ENCODE data around the gene SHOC2. TPM values are rescaled to one million over a fixed set of nuclear protein-coding genes. Genes with fewer than 3 reads are reported as not detected.

SHOC2 gene
- total RNA-seq, 1 experiment from 2014 or later: 23.7 TPM

DNA sequence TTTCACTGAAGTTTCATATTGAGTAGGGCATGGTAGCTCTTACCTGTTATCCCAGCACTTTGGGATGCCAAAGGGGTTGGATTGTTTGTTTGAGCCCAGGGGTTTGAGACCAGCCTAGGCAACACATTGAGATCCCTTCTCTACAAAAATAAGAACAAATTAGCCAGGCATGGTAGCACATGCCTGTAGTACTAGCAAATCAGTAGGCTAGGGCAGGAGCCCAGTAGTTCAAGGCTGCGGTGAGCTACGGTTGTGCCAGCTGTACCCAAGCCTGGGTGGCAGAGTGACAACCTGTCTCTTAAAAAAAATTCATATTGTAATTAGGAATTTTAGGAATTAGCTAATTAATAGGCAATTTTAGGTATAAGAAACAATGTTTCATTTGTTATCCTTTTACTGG, 18.4 kb upstream of the SHOC2 start:
- H3K79me1 ChIP-seq (ENCODE audit: insufficient read depth, low read depth, low read length, poor library complexity, severe bottlenecking): no peaks in the 10 kb centered on the region
- H2BK12ac ChIP-seq (ENCODE audit: insufficient read length, low read depth, low read length): no peak overlapping the region
- no peak overlapping the region for H2AFZ ChIP-seq (ENCODE audit: low read length)
- H3T11ph ChIP-seq (ENCODE audit: low read length): no peak overlapping the region
- H4K91ac ChIP-seq (ENCODE audit: insufficient read length, low read depth, low read length): no peak overlapping the region
- no peaks in the 10 kb centered on the region for H3K23me2 ChIP-seq (ENCODE audit: insufficient read length, low read depth, low read length, poor library complexity, severe bottlenecking)
- H3K79me2 ChIP-seq (ENCODE audit: insufficient read depth, low read length): no peaks in the 10 kb centered on the region
- H3K9me3 ChIP-seq (ENCODE audit: control insufficient read depth, low read depth, low read length): no peaks in the 10 kb centered on the region
- no peak overlapping the region for H3K4me2 ChIP-seq (ENCODE audit: insufficient read depth, insufficient read length, low read length)
- no peak overlapping the region for H3K9ac ChIP-seq (ENCODE audit: extremely low read depth, insufficient read length, low read length)
- no peak overlapping the region for H2AK5ac ChIP-seq (ENCODE audit: insufficient read length, low read length)
- H4K8ac ChIP-seq (replicated peaks; ENCODE audit: insufficient read length, low read depth, low read length): no peak overlapping the region
- no peak overlapping the region for H3K14ac ChIP-seq (ENCODE audit: insufficient read depth, low read length)
- H2BK5ac ChIP-seq (ENCODE audit: insufficient read length, low read length): no peak overlapping the region
- TF ChIP-seq, protein P1, sequence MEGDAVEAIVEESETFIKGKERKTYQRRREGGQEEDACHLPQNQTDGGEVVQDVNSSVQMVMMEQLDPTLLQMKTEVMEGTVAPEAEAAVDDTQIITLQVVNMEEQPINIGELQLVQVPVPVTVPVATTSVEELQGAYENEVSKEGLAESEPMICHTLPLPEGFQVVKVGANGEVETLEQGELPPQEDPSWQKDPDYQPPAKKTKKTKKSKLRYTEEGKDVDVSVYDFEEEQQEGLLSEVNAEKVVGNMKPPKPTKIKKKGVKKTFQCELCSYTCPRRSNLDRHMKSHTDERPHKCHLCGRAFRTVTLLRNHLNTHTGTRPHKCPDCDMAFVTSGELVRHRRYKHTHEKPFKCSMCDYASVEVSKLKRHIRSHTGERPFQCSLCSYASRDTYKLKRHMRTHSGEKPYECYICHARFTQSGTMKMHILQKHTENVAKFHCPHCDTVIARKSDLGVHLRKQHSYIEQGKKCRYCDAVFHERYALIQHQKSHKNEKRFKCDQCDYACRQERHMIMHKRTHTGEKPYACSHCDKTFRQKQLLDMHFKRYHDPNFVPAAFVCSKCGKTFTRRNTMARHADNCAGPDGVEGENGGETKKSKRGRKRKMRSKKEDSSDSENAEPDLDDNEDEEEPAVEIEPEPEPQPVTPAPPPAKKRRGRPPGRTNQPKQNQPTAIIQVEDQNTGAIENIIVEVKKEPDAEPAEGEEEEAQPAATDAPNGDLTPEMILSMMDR (conservative IDR thresholded peaks at IDR 0.05): no peak
- no peak overlapping the region for H3K23ac ChIP-seq (ENCODE audit: insufficient read length, low read depth, low read length)
- H2BK15ac ChIP-seq (ENCODE audit: low read depth, low read length): no peak overlapping the region
- Mint-ChIP-seq H3K4me1 (peaks cover 0 to 3% of the 10 kb centered on the region in 2 experiments; a peak in 2 of 4 replicates), H3K4me3 (no peak overlapping the region), H3K9me3 (no peaks in the 10 kb centered on the region), H3K27me3 (ENCODE audit: low read depth) (no peaks in the 10 kb centered on the region), H3K36me3 (ENCODE audit: insufficient read depth in 1 of 3, low read depth in 3 of 3) (peaks cover 0 to 20% (median 13%) of the 10 kb centered on the region in 3 experiments; a peak in 4 of 7 replicates), H3K27ac (0 out of 7 replicates have a peak overlapping the region, but pooled peaks of 1 of the 3 experiments have one; percentile 69)
- H4K5ac ChIP-seq (ENCODE audit: insufficient read length, low read depth, low read length): no peak overlapping the region
- H3K27me3 ChIP-seq (ENCODE audit: insufficient read depth, low read length): no peaks in the 10 kb centered on the region
- WGBS (ENCODE audit: extremely low coverage, insufficient read length, low lambda C conversion rate): no CpG with 5 or more reads among the region's 2 CpGs
- H3K4ac ChIP-seq (ENCODE audit: low read depth, low read length): no peak overlapping the region
- no peak for DNase-seq
- no peak overlapping the region for H2BK120ac ChIP-seq (ENCODE audit: low read depth, low read length, poor library complexity, severe bottlenecking)
- H3K18ac ChIP-seq (ENCODE audit: insufficient read length, low read depth, low read length): no peak overlapping the region
- no peaks in the 10 kb centered on the region for H4K20me1 ChIP-seq (ENCODE audit: control insufficient read depth, insufficient read depth, insufficient read length)
- H2BK20ac ChIP-seq (ENCODE audit: low read depth, low read length, poor library complexity, severe bottlenecking): no peak overlapping the region
- no peak overlapping the region for H3K56ac ChIP-seq (ENCODE audit: insufficient read length, low read depth, low read length)
- H3K4me1 ChIP-seq (ENCODE audit: insufficient read depth, low read length): no peaks in the 10 kb centered on the region
- no peak overlapping the region for H3K27ac ChIP-seq (ENCODE audit: insufficient read length, low read depth, low read length)
